Hepatocyte (in vitro differentiated cells): Measurements from ENCODE around the gene TMEM106C. TPM values are rescaled to one million over a fixed set of nuclear protein-coding genes. Genes with fewer than 3 reads are reported as not detected.
"Not testable (repeated sequence)": the region's sequence is repeated elsewhere in the genome, so short reads cannot be mapped to it uniquely, and the experiment has no call there.

Source experiments
- DNase-seq: peaks from one replicate; pipeline ENCODE4 v3.0.0-alpha.2; 2016; ENCODE audit warnings: low spot score
- H2AFZ ChIP-seq: fragments of 200-600 bp; sonication (generic); 2 replicates; pipeline ENCODE4 v1.6.0; 2016; ENCODE audit warnings: antibody characterized with exemption, mild to moderate bottlenecking
- H3K27ac ChIP-seq: fragments of 200-600 bp; sonication (generic); 2 replicates; pipeline ENCODE4 v1.5.1; 2016; ENCODE audit warnings: mild to moderate bottlenecking
- H3K27me3 ChIP-seq: fragments of 200-600 bp; sonication (generic); 2 replicates; pipeline ENCODE4 v1.6.1; 2016
- H3K36me3 ChIP-seq: fragments of 200-600 bp; sonication (generic); replicated peaks from 2 replicates; pipeline ENCODE4 v1.5.1; 2016; ENCODE audit warnings: low read depth; ENCODE audit not compliant: insufficient read depth
- H3K4me1 ChIP-seq: fragments of 200-600 bp; sonication (generic); 2 replicates; pipeline ENCODE4 v1.5.1; 2016; ENCODE audit warnings: mild to moderate bottlenecking, moderate library complexity; ENCODE audit not compliant: insufficient read depth
- H3K4me2 ChIP-seq: fragments of 200-600 bp; sonication (generic); 2 replicates; pipeline ENCODE4 v1.6.0; 2016
- H3K4me3 ChIP-seq: fragments of 200-600 bp; sonication (generic); 2 replicates; pipeline ENCODE4 v1.5.1; 2016; ENCODE audit warnings: mild to moderate bottlenecking
- H3K79me2 ChIP-seq: fragments of 200-600 bp; sonication (generic); 2 replicates; pipeline ENCODE4 v1.6.0; 2017; ENCODE audit warnings: mild to moderate bottlenecking
- H3K9me2 ChIP-seq: fragments of 200-600 bp; sonication (generic); replicated peaks from 2 replicates; pipeline ENCODE4 v1.6.0; 2017; ENCODE audit warnings: mild to moderate bottlenecking; ENCODE audit not compliant: insufficient read depth
- H3K9me3 ChIP-seq: fragments of 200-600 bp; sonication (generic); 2 replicates; pipeline ENCODE4 v1.5.1; 2016; ENCODE audit warnings: low read depth, mild to moderate bottlenecking
- H4K20me1 ChIP-seq: fragments of 200-600 bp; sonication (generic); 2 replicates; pipeline ENCODE4 v1.6.0; 2016; ENCODE audit warnings: mild to moderate bottlenecking; ENCODE audit not compliant: insufficient read depth, poor library complexity, severe bottlenecking
- CTCF ChIP-seq: fragments of 200-600 bp; sonication (generic); IDR thresholded peaks from 2 replicates; pipeline ENCODE4 v1.5.1; 2016; ENCODE audit warnings: antibody characterized with exemption, mild to moderate bottlenecking; ENCODE audit not compliant: poor library complexity
- EZH2 ChIP-seq: fragments of 200-600 bp; sonication (generic); IDR thresholded peaks from 2 replicates; pipeline ENCODE4 v1.6.1; 2016; ENCODE audit warnings: antibody characterized with exemption, mild to moderate bottlenecking, borderline replicate concordance
- EZH2phosphoT487 ChIP-seq: fragments of 200-600 bp; sonication (generic); IDR thresholded peaks from one replicate; pipeline ENCODE4 v1.6.1; 2018; ENCODE audit warnings: antibody characterized with exemption, mild to moderate bottlenecking, low read depth, moderate library complexity; ENCODE audit not compliant: unreplicated experiment, severe bottlenecking
- WGBS: methylation state at CpG from one replicate; pipeline ENCODE4 v1.1.6; 2016; ENCODE audit warnings: low lambda C conversion rate; ENCODE audit errors: missing lambda C conversion rate; 5-methylcytosine and 5-hydroxymethylcytosine counted together
- polyA plus RNA-seq: library from polyadenylated mRNA; unstranded; fragments of >200 nt; fragmentation: Nextera tagmentation; extraction: Ambion mirVana; gene quantifications from 2 replicates; pipeline ENCODE4 v1.2.1, GENCODE V29; 2016
- total RNA-seq: library from RNA; depleted of rRNA; stranded (reverse); fragments of >200 nt; gene quantifications from 2 replicates; pipeline ENCODE4 v1.2.3, GENCODE V29; 2014

The TMEM106C gene
- total and polyA plus RNA-seq, 2 experiments from 2014 or later: 101 to 113 TPM

GRCh38 chr12:47954467-47955045 lies 8.8 kb upstream of the TMEM106C start:
- H3K79me2 ChIP-seq: no peaks in the 10 kb centered on the region
- no peaks in the 10 kb centered on the region for H3K9me2 ChIP-seq
- H3K27ac ChIP-seq: peak overlapping the region; percentile 11
- peak; percentile 52 for DNase-seq
- peaks cover 10% of the 10 kb centered on the region for H3K4me1 ChIP-seq
- no peak overlapping the region for H3K4me3 ChIP-seq
- no peaks in the 10 kb centered on the region for H4K20me1 ChIP-seq
- H3K9me3 ChIP-seq: no peaks in the 10 kb centered on the region
- 42% methylated on average over 4 of the region's 4 CpGs for WGBS
- no peaks in the 10 kb centered on the region for H3K36me3 ChIP-seq
- H2AFZ ChIP-seq: no peak overlapping the region
- no peaks in the 10 kb centered on the region for H3K27me3 ChIP-seq
- TF ChIP-seq CTCF (no peak), EZH2phosphoT487 (no peak), EZH2 (no peak)
- H3K4me2 ChIP-seq: no peak overlapping the region

- peak overlapping the region; percentile 11 for H3K27ac ChIP-seq
- WGBS: 90% methylated on average over 3 of the region's 3 CpGs
Measured at GRCh38 chr12:47955059-47955458, 8.3 kb upstream of the TMEM106C start.

GRCh38 chr12:47957671-47958070 lies 5.7 kb upstream of the TMEM106C start:
- not testable (repeated sequence) for H3K27me3 ChIP-seq, H3K4me2 ChIP-seq, DNase-seq, H2AFZ ChIP-seq, H3K4me3 ChIP-seq, H3K36me3 ChIP-seq, H3K9me2 ChIP-seq, H4K20me1 ChIP-seq, H3K27ac ChIP-seq, H3K9me3 ChIP-seq, H3K79me2 ChIP-seq
- H3K4me1 ChIP-seq: peaks cover 10% of the 10 kb centered on the region
- WGBS: 100% methylated on average over 1 of the region's 1 CpG

More at GRCh38 chr12:47955059-47955458, 8.3 kb upstream of the TMEM106C start:
- Histone ChIP-seq H3K4me1 (peaks cover 10% of the 10 kb centered on the region), H3K4me3 (no peak overlapping the region), H3K36me3 (no peaks in the 10 kb centered on the region), H3K9me3 (no peaks in the 10 kb centered on the region), H2AFZ (no peak overlapping the region), H3K9me2 (no peaks in the 10 kb centered on the region), H3K27me3 (no peaks in the 10 kb centered on the region), H3K4me2 (no peak overlapping the region), H4K20me1 (no peaks in the 10 kb centered on the region), H3K79me2 (no peaks in the 10 kb centered on the region)
- TF ChIP-seq CTCF (no peak), EZH2 (no peak), EZH2phosphoT487 (no peak)
- DNase-seq: no peak

- peaks cover 6% of the 10 kb centered on the region for H3K79me2 ChIP-seq
- H3K4me1 ChIP-seq: peaks cover 6% of the 10 kb centered on the region
- DNase-seq: no peak
- WGBS: 92% methylated on average over 11 of the region's 11 CpGs
- no peaks in the 10 kb centered on the region for H4K20me1 ChIP-seq
- H3K4me2 ChIP-seq: no peak overlapping the region
- H3K9me2 ChIP-seq: no peaks in the 10 kb centered on the region
- H3K9me3 ChIP-seq: no peaks in the 10 kb centered on the region
- no peak overlapping the region for H3K4me3 ChIP-seq
- no peaks in the 10 kb centered on the region for H3K27me3 ChIP-seq
- TF ChIP-seq EZH2 (no peak), CTCF (no peak), EZH2phosphoT487 (no peak)
- no peak overlapping the region for H3K27ac ChIP-seq
- H3K36me3 ChIP-seq: no peaks in the 10 kb centered on the region
- no peak overlapping the region for H2AFZ ChIP-seq
Measured at GRCh38 chr12:47962198-47962597, 1.2 kb upstream of the TMEM106C start.
